ENCODE data around the gene ZNF565.
"Not testable (repeated sequence)": the region's sequence is repeated elsewhere in the genome, so short reads cannot be mapped to it uniquely, and the experiment has no call there.

Gene ZNF565

GRCh38 chr19:36236304-36236945, 22.0 kb upstream of the ZNF565 start:
- DNase-seq = no peak
- TF ChIP-seq GATA1 (IDR thresholded peaks at IDR 0.05; ENCODE audit: low read depth, low read length) (no peak), POLR2A (IDR thresholded peaks at IDR 0.05; ENCODE audit: low read length) (no peak)

GRCh38 chr19:36233626-36234025, 19.2 kb upstream of the ZNF565 start:
- DNase-seq = not testable (repeated sequence)

- TF ChIP-seq POLR2A (IDR thresholded peaks at IDR 0.05; ENCODE audit: low read length) = no peak
- TF ChIP-seq GATA1 (IDR thresholded peaks at IDR 0.05; ENCODE audit: low read depth, low read length) = no peak
- DNase-seq = no peak
Measured at GRCh38 chr19:36225219-36225892, 10.9 kb upstream of the ZNF565 start.

GRCh38 chr19:36222503-36222902, 8.0 kb upstream of the ZNF565 start:
- TF ChIP-seq POLR2A (IDR thresholded peaks at IDR 0.05; ENCODE audit: low read length) (no peak), GATA1 (IDR thresholded peaks at IDR 0.05; ENCODE audit: low read depth, low read length) (no peak)
- DNase-seq = no peak

- DNase-seq = no peak
- TF ChIP-seq GATA1 (IDR thresholded peaks at IDR 0.05; ENCODE audit: low read depth, low read length) (no peak), POLR2A (IDR thresholded peaks at IDR 0.05; ENCODE audit: low read length) (no peak)
Measured at GRCh38 chr19:36221474-36221873, 7.0 kb upstream of the ZNF565 start.

GRCh38 chr19:36215276-36216123, 1.0 kb upstream of the ZNF565 start:
- TF ChIP-seq POLR2A (IDR thresholded peaks at IDR 0.05; ENCODE audit: low read length) (peak; percentile 76), GATA1 (IDR thresholded peaks at IDR 0.05; ENCODE audit: low read depth, low read length) (no peak)
- DNase-seq = peak; percentile 61 to 70

- no peak for DNase-seq
- TF ChIP-seq POLR2A (IDR thresholded peaks at IDR 0.05; ENCODE audit: low read length) = no peak
- no peak for TF ChIP-seq GATA1 (IDR thresholded peaks at IDR 0.05; ENCODE audit: low read depth, low read length)
Measured at GRCh38 chr19:36212895-36213294, 1.6 kb downstream of the ZNF565 start.

- TF ChIP-seq GATA1 (IDR thresholded peaks at IDR 0.05; ENCODE audit: low read depth, low read length) (no peak), POLR2A (IDR thresholded peaks at IDR 0.05; ENCODE audit: low read length) (no peak)
- no peak for DNase-seq
Measured at GRCh38 chr19:36210497-36210896, 4.0 kb downstream of the ZNF565 start.

- DNase-seq = no peak
- TF ChIP-seq GATA1 (IDR thresholded peaks at IDR 0.05; ENCODE audit: low read depth, low read length) (no peak), POLR2A (IDR thresholded peaks at IDR 0.05; ENCODE audit: low read length) (no peak)
Measured at GRCh38 chr19:36209372-36209771, 5.1 kb downstream of the ZNF565 start.

- TF ChIP-seq POLR2A (IDR thresholded peaks at IDR 0.05; ENCODE audit: low read length) (no peak), GATA1 (IDR thresholded peaks at IDR 0.05; ENCODE audit: low read depth, low read length) (no peak)
- no peak for DNase-seq
Measured at GRCh38 chr19:36207605-36208252, 6.7 kb downstream of the ZNF565 start.

GRCh38 chr19:36203293-36203692, 11.2 kb downstream of the ZNF565 start:
- TF ChIP-seq POLR2A (IDR thresholded peaks at IDR 0.05; ENCODE audit: low read length) (no peak), GATA1 (IDR thresholded peaks at IDR 0.05; ENCODE audit: low read depth, low read length) (no peak)

GRCh38 chr19:36201684-36202083, 12.8 kb downstream of the ZNF565 start:
- no peak for TF ChIP-seq GATA1 (IDR thresholded peaks at IDR 0.05; ENCODE audit: low read depth, low read length)
- no peak for TF ChIP-seq POLR2A (IDR thresholded peaks at IDR 0.05; ENCODE audit: low read length)
- DNase-seq = no peak

More at GRCh38 chr19:36203293-36203692, 11.2 kb downstream of the ZNF565 start:
- DNase-seq = no peak

- DNase-seq = no peak
- no peak for TF ChIP-seq POLR2A (IDR thresholded peaks at IDR 0.05; ENCODE audit: low read length)
- no peak for TF ChIP-seq GATA1 (IDR thresholded peaks at IDR 0.05; ENCODE audit: low read depth, low read length)
Measured at GRCh38 chr19:36198119-36198518, 16.3 kb downstream of the ZNF565 start.

GRCh38 chr19:36196249-36196648, 18.2 kb downstream of the ZNF565 start:
- DNase-seq = no peak
- TF ChIP-seq POLR2A (IDR thresholded peaks at IDR 0.05; ENCODE audit: low read length) (no peak), GATA1 (IDR thresholded peaks at IDR 0.05; ENCODE audit: low read depth, low read length) (no peak)

GRCh38 chr19:36186722-36187121, 27.7 kb downstream of the ZNF565 start:
- not testable (repeated sequence) for DNase-seq
